DMS 273 treated with DMSO at 0.1 percent for 48 hours (cell line): ENCODE data around the gene STK4.

ENCODE experiments used
- DNase-seq: peaks from one replicate; lab custom pipeline; 2025; lab: John Stamatoyannopoulos, UW

STK4 gene

GRCh38 chr20:44954211-44954610, 12.1 kb upstream of the STK4 start:
- DNase-seq: no peak

- no peak for DNase-seq
Measured at GRCh38 chr20:44955270-44955669, 11.0 kb upstream of the STK4 start.

GRCh38 chr20:44956410-44956809, 9.9 kb upstream of the STK4 start:
- DNase-seq: no peak

- DNase-seq: no peak
Measured at GRCh38 chr20:44958276-44958675, 8.0 kb upstream of the STK4 start.

- DNase-seq: no peak
Measured at GRCh38 chr20:44959082-44959637, 7.2 kb upstream of the STK4 start.

- no peak for DNase-seq
Measured at GRCh38 chr20:44959638-44960102, 6.6 kb upstream of the STK4 start.

GRCh38 chr20:44960103-44960852, 6.0 kb upstream of the STK4 start, which contains the start of gene TOMM34:
Gene TOMM34, minus strand, starts transcription at chr20:44960397. Its CDS starts 64 bp downstream, at chr20:44960333.
- DNase-seq: peak; percentile 81

GRCh38 chr20:44961011-44961869, 5.1 kb upstream of the STK4 start:
- DNase-seq: no peak

GRCh38 chr20:44961870-44962267, 4.4 kb upstream of the STK4 start:
- DNase-seq: no peak

GRCh38 chr20:44962483-44962882, 3.8 kb upstream of the STK4 start:
- no peak for DNase-seq

- no peak for DNase-seq
Measured at GRCh38 chr20:44963325-44964215, 2.7 kb upstream of the STK4 start.

- DNase-seq: no peak
Measured at GRCh38 chr20:44965651-44966029, 672 bp upstream of the STK4 start.

- no peak for DNase-seq
Measured at GRCh38 chr20:44967207-44967807, 995 bp downstream of the STK4 start.

- no peak for DNase-seq
Measured at GRCh38 chr20:44969300-44969894, 3.1 kb downstream of the STK4 start.

GRCh38 chr20:44970243-44970757, 4.0 kb downstream of the STK4 start:
- DNase-seq: no peak

GRCh38 chr20:44973053-44973452, 6.7 kb downstream of the STK4 start:
- DNase-seq: no peak

GRCh38 chr20:44976698-44977097, 10.4 kb downstream of the STK4 start:
- DNase-seq: no peak

GRCh38 chr20:44979090-44979621, 12.8 kb downstream of the STK4 start:
- DNase-seq: no peak

GRCh38 chr20:44981736-44982406, 15.6 kb downstream of the STK4 start:
- no peak for DNase-seq
